A549 (cell line): ENCODE results near the gene CD79B.

Experiments used
- CHD4 ChIP-seq: fragments of 200-600 bp; sonication (generic); IDR thresholded peaks from 2 replicates; pipeline ENCODE4 v1.6.1; 2016; ENCODE audit warnings: antibody characterized with exemption, mild to moderate bottlenecking, borderline replicate concordance
- MAFK ChIP-seq: fragments of 450-650 bp; IDR thresholded peaks from 2 replicates; pipeline ENCODE4 v1.6.1; 2014; ENCODE audit not compliant: partially characterized antibody
- MYC ChIP-seq: IDR thresholded peaks from 2 replicates; pipeline ENCODE4 v1.6.1; 2012; ENCODE audit warnings: mild to moderate bottlenecking, inconsistent platforms, low read length, improper control_type of control experiment, borderline replicate concordance
- TF ChIP-seq, protein P1 (sequence below): fragments of >200 bp; sonication (Bioruptor Twin); formaldehyde crosslinking; IDR thresholded peaks from 3 replicates; pipeline ENCODE4 v1.5.1; 2016

DNA sequence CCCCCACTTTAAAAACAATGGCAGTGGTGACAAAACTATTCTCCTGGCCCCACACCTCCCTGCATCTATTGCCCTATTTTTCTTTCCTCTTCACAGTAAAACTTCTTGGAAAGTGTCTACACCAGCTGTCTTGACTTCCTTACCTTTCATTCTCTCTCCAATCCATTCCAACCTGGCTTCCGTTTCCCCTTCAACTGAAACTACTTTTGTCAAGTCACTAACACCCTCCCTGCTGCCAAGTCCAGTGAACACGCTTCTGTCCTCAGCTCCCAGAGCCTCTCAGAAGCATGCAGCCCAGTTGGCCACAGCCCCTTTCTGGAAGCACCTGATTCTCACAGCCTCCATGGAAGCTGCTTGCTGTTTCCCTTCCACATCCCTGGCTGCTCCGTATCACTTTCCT lies 44.6 kb upstream of the CD79B start:
- no peak for TF ChIP-seq MYC
- TF ChIP-seq MAFK: no peak
- TF ChIP-seq, protein P1, sequence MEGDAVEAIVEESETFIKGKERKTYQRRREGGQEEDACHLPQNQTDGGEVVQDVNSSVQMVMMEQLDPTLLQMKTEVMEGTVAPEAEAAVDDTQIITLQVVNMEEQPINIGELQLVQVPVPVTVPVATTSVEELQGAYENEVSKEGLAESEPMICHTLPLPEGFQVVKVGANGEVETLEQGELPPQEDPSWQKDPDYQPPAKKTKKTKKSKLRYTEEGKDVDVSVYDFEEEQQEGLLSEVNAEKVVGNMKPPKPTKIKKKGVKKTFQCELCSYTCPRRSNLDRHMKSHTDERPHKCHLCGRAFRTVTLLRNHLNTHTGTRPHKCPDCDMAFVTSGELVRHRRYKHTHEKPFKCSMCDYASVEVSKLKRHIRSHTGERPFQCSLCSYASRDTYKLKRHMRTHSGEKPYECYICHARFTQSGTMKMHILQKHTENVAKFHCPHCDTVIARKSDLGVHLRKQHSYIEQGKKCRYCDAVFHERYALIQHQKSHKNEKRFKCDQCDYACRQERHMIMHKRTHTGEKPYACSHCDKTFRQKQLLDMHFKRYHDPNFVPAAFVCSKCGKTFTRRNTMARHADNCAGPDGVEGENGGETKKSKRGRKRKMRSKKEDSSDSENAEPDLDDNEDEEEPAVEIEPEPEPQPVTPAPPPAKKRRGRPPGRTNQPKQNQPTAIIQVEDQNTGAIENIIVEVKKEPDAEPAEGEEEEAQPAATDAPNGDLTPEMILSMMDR: no peak
- TF ChIP-seq CHD4: no peak
